Measurements from ENCODE around the gene RAB15. TPM values are rescaled to one million over a fixed set of nuclear protein-coding genes. Genes with fewer than 3 reads are reported as not detected.

Gene RAB15
- total and polyA plus RNA-seq, 8 donors: 1.2 to 20.3 (median 11.5) TPM

DNA sequence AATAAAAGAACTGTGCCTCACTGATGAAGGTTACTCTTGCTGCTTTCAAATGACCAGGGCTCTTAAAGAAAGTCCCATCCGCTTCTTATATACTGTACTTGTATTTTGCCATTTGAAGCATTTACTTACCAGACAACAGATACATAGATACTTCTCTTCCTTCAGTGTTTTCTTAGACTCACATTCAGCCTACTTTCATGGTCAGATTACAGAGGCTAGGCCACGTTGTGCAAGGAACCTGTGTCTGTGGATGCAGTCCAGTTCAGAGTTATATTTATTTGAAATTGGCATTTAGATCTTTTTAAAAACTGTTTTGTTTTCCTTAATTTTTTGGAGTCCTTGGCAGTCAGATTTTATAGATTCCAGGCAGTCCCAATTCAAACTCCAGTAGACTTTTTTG is 51.7 kb downstream of the RAB15 start:
- WGBS, 5 donors: 57 to 81% (median 80%) methylated on average over 2 of the region's 2 CpGs
- no peaks in the 10 kb centered on the region for H3K27me3 ChIP-seq
- H3K4me1 ChIP-seq: peaks cover 8 to 51% (median 33%) of the 10 kb centered on the region in 4 donors

DNA sequence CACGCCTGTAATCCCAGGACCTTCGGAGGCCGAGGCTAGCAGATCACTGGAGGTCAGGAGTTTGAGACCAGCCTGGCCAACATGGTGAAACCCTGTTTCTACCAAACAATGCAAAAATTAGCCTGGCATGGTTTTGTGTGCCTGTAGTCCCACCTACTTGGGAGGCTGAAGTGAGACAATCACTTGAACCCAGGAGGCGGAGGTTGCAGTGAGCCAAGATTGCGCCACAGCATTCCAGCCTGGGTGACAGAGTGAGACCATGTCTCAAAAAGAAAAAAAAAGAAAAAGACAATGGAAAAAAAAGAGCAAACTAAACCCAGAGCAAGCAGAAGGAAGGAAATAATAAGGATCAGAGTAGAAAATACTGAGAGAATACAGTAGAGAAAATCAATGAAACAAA is 52.5 kb downstream of the RAB15 start:
- Histone ChIP-seq H3K9me3 (no peaks in the 10 kb centered on the region), H3K27ac (no peak overlapping the region), H3K4me3 (no peak overlapping the region), H3K36me3 (peaks cover 4 to 9% (median 9%) of the 10 kb centered on the region in 4 donors), H3K4me1 (peaks cover 14 to 54% (median 40%) of the 10 kb centered on the region in 4 donors), H3K27me3 (no peaks in the 10 kb centered on the region)
- DNase-seq: no peak
- TF ChIP-seq POLR2A (IDR thresholded peaks at IDR 0.05): no peak
- 83 to 94% (median 91%) methylated on average over 5 of the region's 5 CpGs for WGBS, 5 donors
- intact Hi-C loops (cut with DNase I; ENCODE audit: low total_unique reads): loop anchor here (10.0 kb wide), 1 partner anchor 55 kb away; the partner anchor contains the start of gene RAB15

More for the DNA sequence above, 51.7 kb downstream of the RAB15 start:
- intact Hi-C loops (cut with DNase I; ENCODE audit: low total_unique reads): loop anchor here (10.0 kb wide), 1 partner anchor 54 kb away; the partner anchor contains the start of gene RAB15
- DNase-seq: no peak
- no peak overlapping the region for H3K4me3 ChIP-seq
- TF ChIP-seq, protein P1, sequence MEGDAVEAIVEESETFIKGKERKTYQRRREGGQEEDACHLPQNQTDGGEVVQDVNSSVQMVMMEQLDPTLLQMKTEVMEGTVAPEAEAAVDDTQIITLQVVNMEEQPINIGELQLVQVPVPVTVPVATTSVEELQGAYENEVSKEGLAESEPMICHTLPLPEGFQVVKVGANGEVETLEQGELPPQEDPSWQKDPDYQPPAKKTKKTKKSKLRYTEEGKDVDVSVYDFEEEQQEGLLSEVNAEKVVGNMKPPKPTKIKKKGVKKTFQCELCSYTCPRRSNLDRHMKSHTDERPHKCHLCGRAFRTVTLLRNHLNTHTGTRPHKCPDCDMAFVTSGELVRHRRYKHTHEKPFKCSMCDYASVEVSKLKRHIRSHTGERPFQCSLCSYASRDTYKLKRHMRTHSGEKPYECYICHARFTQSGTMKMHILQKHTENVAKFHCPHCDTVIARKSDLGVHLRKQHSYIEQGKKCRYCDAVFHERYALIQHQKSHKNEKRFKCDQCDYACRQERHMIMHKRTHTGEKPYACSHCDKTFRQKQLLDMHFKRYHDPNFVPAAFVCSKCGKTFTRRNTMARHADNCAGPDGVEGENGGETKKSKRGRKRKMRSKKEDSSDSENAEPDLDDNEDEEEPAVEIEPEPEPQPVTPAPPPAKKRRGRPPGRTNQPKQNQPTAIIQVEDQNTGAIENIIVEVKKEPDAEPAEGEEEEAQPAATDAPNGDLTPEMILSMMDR (IDR thresholded peaks at IDR 0.05): no peak
- no peak for TF ChIP-seq EP300 (IDR thresholded peaks at IDR 0.05)
- TF ChIP-seq POLR2A (IDR thresholded peaks at IDR 0.05): no peak
- no peak for TF ChIP-seq POLR2AphosphoS5 (IDR thresholded peaks at IDR 0.05)
- H3K9me3 ChIP-seq: no peaks in the 10 kb centered on the region
- H3K36me3 ChIP-seq: peaks cover 10 to 18% (median 17%) of the 10 kb centered on the region in 4 donors
- H3K27ac ChIP-seq: no peak overlapping the region

DNA sequence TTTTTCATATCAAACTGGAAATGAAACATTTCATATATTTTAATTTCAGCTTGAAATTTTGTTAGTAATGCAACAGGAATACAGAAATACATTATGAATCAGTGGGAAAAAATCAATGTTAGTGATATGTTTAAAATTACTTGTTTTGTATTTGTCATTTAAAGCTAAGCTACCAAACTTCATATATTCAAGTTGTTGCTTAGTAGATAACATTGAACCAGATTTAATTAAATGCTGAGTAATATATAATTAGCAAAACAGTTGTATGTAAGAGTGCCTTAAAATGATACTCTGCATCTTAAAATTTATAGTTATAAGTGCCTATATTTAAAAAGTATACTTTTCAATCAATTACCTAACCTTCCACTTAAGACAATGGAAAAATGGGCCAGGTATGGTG is 52.9 kb downstream of the RAB15 start:
- H3K27me3 ChIP-seq: no peaks in the 10 kb centered on the region
- no peak for TF ChIP-seq POLR2AphosphoS5 (IDR thresholded peaks at IDR 0.05)
- TF ChIP-seq, protein P1 (IDR thresholded peaks at IDR 0.05): no peak
- TF ChIP-seq POLR2A (IDR thresholded peaks at IDR 0.05): no peak
- no peak for TF ChIP-seq EP300 (IDR thresholded peaks at IDR 0.05)
- peaks cover under 1 to 5% (median 5%) of the 10 kb centered on the region in 4 donors for H3K36me3 ChIP-seq
- H3K4me3 ChIP-seq: no peak overlapping the region
- intact Hi-C loops (cut with DNase I; ENCODE audit: low total_unique reads): no loop called here
- H3K27ac ChIP-seq: no peak overlapping the region
- H3K9me3 ChIP-seq: no peaks in the 10 kb centered on the region
- DNase-seq: no peak
- peaks cover 14 to 53% (median 39%) of the 10 kb centered on the region in 4 donors for H3K4me1 ChIP-seq

DNA sequence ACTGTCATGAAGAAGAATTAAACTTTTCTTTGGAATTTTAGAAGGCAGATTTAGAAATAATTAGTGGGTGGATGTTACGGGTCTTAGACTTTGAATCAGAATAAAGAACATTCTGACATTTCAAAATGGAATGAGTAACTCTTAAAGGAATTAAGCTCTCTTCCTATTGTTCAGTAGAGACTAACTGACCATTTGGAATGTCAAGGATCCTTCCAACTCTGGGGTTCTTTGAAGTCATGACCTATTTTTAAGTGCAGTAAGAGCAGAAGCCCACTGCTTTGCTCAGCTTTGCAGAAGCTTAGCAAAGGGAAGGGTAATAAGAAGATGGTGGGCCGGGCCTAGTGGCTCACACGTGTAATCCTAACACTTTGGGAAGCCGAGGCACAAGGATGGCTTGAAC is 53.9 kb downstream of the RAB15 start:
- intact Hi-C loops (cut with DNase I; ENCODE audit: low total_unique reads): no loop called here
- Histone ChIP-seq H3K9me3 (no peaks in the 10 kb centered on the region), H3K27ac (no peak overlapping the region), H3K4me3 (no peak overlapping the region), H3K36me3 (no peaks in the 10 kb centered on the region), H3K27me3 (no peaks in the 10 kb centered on the region), H3K4me1 (peaks cover 14 to 58% (median 39%) of the 10 kb centered on the region in 4 donors)
- DNase-seq: no peak
- 87 to 93% (median 91%) methylated on average over 4 of the region's 4 CpGs for WGBS, 5 donors
- TF ChIP-seq POLR2AphosphoS5 (IDR thresholded peaks at IDR 0.05) (no peak), POLR2A (IDR thresholded peaks at IDR 0.05) (no peak), EP300 (IDR thresholded peaks at IDR 0.05) (no peak)
- TF ChIP-seq, protein P1 (IDR thresholded peaks at IDR 0.05): no peak

- no peak for TF ChIP-seq POLR2A (IDR thresholded peaks at IDR 0.05)
- Histone ChIP-seq H3K4me1 (peaks cover 14 to 51% (median 39%) of the 10 kb centered on the region in 4 donors), H3K4me3 (peak overlapping the region in 1 of 4 donors; percentile 68)
Measured at GRCh38 chr14:64915797-64916196, 56.3 kb downstream of the RAB15 start.

More at GRCh38 chr14:64915797-64916196, 56.3 kb downstream of the RAB15 start:
- WGBS, 5 donors: 60 to 94% (median 88%) methylated on average over 2 of the region's 2 CpGs
- no peak for DNase-seq
- H3K27me3 ChIP-seq: no peaks in the 10 kb centered on the region
- intact Hi-C loops (cut with DNase I; ENCODE audit: low total_unique reads): no loop called here
- H3K27ac ChIP-seq: no peak overlapping the region
- no peaks in the 10 kb centered on the region for H3K9me3 ChIP-seq
- no peaks in the 10 kb centered on the region for H3K36me3 ChIP-seq

Measured in stomach (tissue), 9 donors.